ENCODE results near the gene ANP32B. TPM values are rescaled to one million over a fixed set of nuclear protein-coding genes. Genes with fewer than 3 reads are reported as not detected.
"Not testable (repeated sequence)": the region's sequence is repeated elsewhere in the genome, so short reads cannot be mapped to it uniquely, and the experiment has no call there.

ANP32B gene
- total and polyA plus RNA-seq, 12 donors = 13.4 to 156 (median 66.0) TPM

- Histone ChIP-seq H3K4me3 (no peak overlapping the region), H3K27ac (no peak overlapping the region), H3K36me3 (replicated peaks in 1 of 2) (no peaks in the 10 kb centered on the region), H3K27me3 (no peaks in the 10 kb centered on the region), H3K4me1 (replicated peaks in 1 of 2) (no peaks in the 10 kb centered on the region), H3K9me3 (replicated peaks in 1 of 3) (no peaks in the 10 kb centered on the region)
- 74 to 85% (median 78%) methylated on average over 4 of the region's 4 CpGs for WGBS, 4 donors
- no peak for DNase-seq
- intact Hi-C loops (cut with DNase I) = no loop called here
- TF ChIP-seq POLR2A (IDR thresholded peaks at IDR 0.05) (no peak), CTCF (IDR thresholded peaks at IDR 0.05) (no peak)
These were observed 10.4 kb upstream of the ANP32B start for GRCh38 chr9:97972753-97973152.

- Histone ChIP-seq H3K9me3 (replicated peaks in 1 of 3) (no peaks in the 10 kb centered on the region), H3K4me1 (replicated peaks in 1 of 2) (no peaks in the 10 kb centered on the region), H3K4me3 (no peak overlapping the region), H3K27ac (no peak overlapping the region), H3K27me3 (no peaks in the 10 kb centered on the region), H3K36me3 (replicated peaks in 1 of 2) (no peaks in the 10 kb centered on the region)
- DNase-seq = no peak
- intact Hi-C loops (cut with DNase I) = no loop called here
- TF ChIP-seq CTCF (IDR thresholded peaks at IDR 0.05) = no peak
- TF ChIP-seq POLR2A (IDR thresholded peaks at IDR 0.05) = no peak
- 35 to 73% (median 61%) methylated on average over 1 of the region's 1 CpG for WGBS, 4 donors
These were observed 7.8 kb upstream of the ANP32B start for GRCh38 chr9:97975376-97975775.

- H3K27me3 ChIP-seq; DNase-seq; H3K27ac ChIP-seq; H3K4me1 ChIP-seq (replicated peaks in 1 of 2); H3K36me3 ChIP-seq (replicated peaks in 1 of 2); H3K4me3 ChIP-seq; H3K9me3 ChIP-seq (replicated peaks in 1 of 3); intact Hi-C loops (cut with DNase I): not testable (repeated sequence)
- WGBS, 4 donors = 80 to 85% (median 84%) methylated on average over 10 of the region's 10 CpGs
These were observed 6.5 kb upstream of the ANP32B start for GRCh38 chr9:97976633-97977032.

- intact Hi-C loops (cut with DNase I) = no loop called here
- TF ChIP-seq POLR2A (IDR thresholded peaks at IDR 0.05) (no peak), CTCF (IDR thresholded peaks at IDR 0.05) (no peak)
- no peak for DNase-seq
These were observed 4.6 kb upstream of the ANP32B start for GRCh38 chr9:97978371-97979130.

More at GRCh38 chr9:97978371-97979130, 4.6 kb upstream of the ANP32B start:
- H3K4me3 ChIP-seq = no peak overlapping the region
- peaks cover 5 to 6% of the 10 kb centered on the region in 2 donors for H3K4me1 ChIP-seq (replicated peaks in 1 of 2)
- no peaks in the 10 kb centered on the region for H3K36me3 ChIP-seq (replicated peaks in 1 of 2)
- H3K9me3 ChIP-seq (replicated peaks in 1 of 3) = no peaks in the 10 kb centered on the region
- H3K27ac ChIP-seq = no peak overlapping the region
- WGBS, 4 donors = 89 to 94% (median 93%) methylated on average over 3 of the region's 3 CpGs
- H3K27me3 ChIP-seq = no peaks in the 10 kb centered on the region

Data from adrenal gland (tissue), 12 donors.